DMS53 treated with DMSO at 0.1 percent for 48 hours (cell line): ENCODE measurements around the gene NKIRAS2.
"Not testable (repeated sequence)": the region's sequence is repeated elsewhere in the genome, so short reads cannot be mapped to it uniquely, and the experiment has no call there.

ENCODE experiments used
- DNase-seq: peaks from one replicate; lab custom pipeline; 2025; ENCODE audit not compliant: unreplicated experiment; lab: John Stamatoyannopoulos, UW

The NKIRAS2 gene

GRCh38 chr17:41996855-41997164 lies 23.1 kb upstream of the NKIRAS2 start:
- DNase-seq: no peak

- DNase-seq: no peak
Observed at GRCh38 chr17:41998497-41998896, 21.4 kb upstream of the NKIRAS2 start.

- no peak for DNase-seq
Observed at GRCh38 chr17:42000413-42001133, 19.3 kb upstream of the NKIRAS2 start.

- DNase-seq: no peak
Observed at GRCh38 chr17:42001729-42002128, 18.2 kb upstream of the NKIRAS2 start.

GRCh38 chr17:42002175-42002791 lies 17.6 kb upstream of the NKIRAS2 start:
- no peak for DNase-seq

GRCh38 chr17:42002792-42003301 lies 17.0 kb upstream of the NKIRAS2 start:
- no peak for DNase-seq

GRCh38 chr17:42005166-42005565 lies 14.7 kb upstream of the NKIRAS2 start:
- DNase-seq: no peak

- no peak for DNase-seq
Observed at GRCh38 chr17:42009170-42009569, 10.7 kb upstream of the NKIRAS2 start.

GRCh38 chr17:42010266-42010680 lies 9.6 kb upstream of the NKIRAS2 start:
- not testable (repeated sequence) for DNase-seq

GRCh38 chr17:42010898-42011516 lies 8.9 kb upstream of the NKIRAS2 start:
- no peak for DNase-seq

- not testable (repeated sequence) for DNase-seq
Observed at GRCh38 chr17:42012363-42012762, 7.5 kb upstream of the NKIRAS2 start.

- DNase-seq: not testable (repeated sequence)
Observed at GRCh38 chr17:42013740-42014139, 6.2 kb upstream of the NKIRAS2 start.

- no peak for DNase-seq
Observed at GRCh38 chr17:42016411-42016831, 3.5 kb upstream of the NKIRAS2 start.

GRCh38 chr17:42016941-42017865 lies 2.7 kb upstream of the NKIRAS2 start, which contains the start of gene DNAJC7:
TSS of gene DNAJC7 (minus strand) at chr17:42017439. CDS start at chr17:42017416, 23 bp downstream.
- peak; percentile 77 for DNase-seq

GRCh38 chr17:42017866-42018200 lies 2.1 kb upstream of the NKIRAS2 start:
- DNase-seq: no peak

- DNase-seq: no peak
Observed at GRCh38 chr17:42018339-42018738, 1.6 kb upstream of the NKIRAS2 start.

- DNase-seq: no peak
Observed at GRCh38 chr17:42018988-42019387, 902 bp upstream of the NKIRAS2 start.

GRCh38 chr17:42020845-42021244 lies 955 bp downstream of the NKIRAS2 start:
- DNase-seq: not testable (repeated sequence)

GRCh38 chr17:42023524-42024349 lies 3.8 kb downstream of the NKIRAS2 start:
- no peak for DNase-seq

GRCh38 chr17:42025191-42025579 lies 5.3 kb downstream of the NKIRAS2 start:
- no peak for DNase-seq
